ENCODE data around the gene GPR152. TPM values are rescaled to one million over a fixed set of nuclear protein-coding genes. Genes with fewer than 3 reads are reported as not detected.

The GPR152 gene
- polyA plus RNA-seq, 2 of the 4 experiments (the other 2 are of a cell fraction) = not detected

GRCh38 chr11:67421430-67422031 lies 31.0 kb downstream of the GPR152 start:
- Histone ChIP-seq H3K9me3 (no peaks in the 10 kb centered on the region), H3K4me3 (peak overlapping the region; percentile 57), H3K27ac (peak overlapping the region in 1 of 2 experiments; percentile 90; a peak in 3 of 6 replicates), H3K4me2 (peak overlapping the region; percentile 97), H3K4me1 (peaks cover 19% of the 10 kb centered on the region)
- ChIA-PET CTCF (interaction anchor here (1.2 to 4.2 kb wide), 2 partner anchors 19 to 35 kb away, joined by 4 to 30 read pairs; partner anchors contain the start of genes PPP1CA and TBC1D10C), POLR2A (interaction anchor here (0.7 to 1.7 kb wide), 5 partner anchors 10 to 133 kb away, joined by 3 to 12 read pairs (median 5); partner anchors contain the start of genes AIP, ANKRD13D, POLD4 and PPP1CA)
- no peak for FAIRE-seq
- 67% methylated on average over 22 of the region's 22 CpGs for WGBS (ENCODE audit: missing lambda C conversion rate)
- peak; percentile 7 to 55; a peak in 5 of 6 replicates for ATAC-seq
- TF ChIP-seq RARB (CRISPR knock-in tag; IDR thresholded peaks at IDR 0.05) = no peak
- no peak for TF ChIP-seq MYC (IDR thresholded peaks at IDR 0.05; ENCODE audit: borderline replicate concordance, low read length)
- TF ChIP-seq, protein P1, sequence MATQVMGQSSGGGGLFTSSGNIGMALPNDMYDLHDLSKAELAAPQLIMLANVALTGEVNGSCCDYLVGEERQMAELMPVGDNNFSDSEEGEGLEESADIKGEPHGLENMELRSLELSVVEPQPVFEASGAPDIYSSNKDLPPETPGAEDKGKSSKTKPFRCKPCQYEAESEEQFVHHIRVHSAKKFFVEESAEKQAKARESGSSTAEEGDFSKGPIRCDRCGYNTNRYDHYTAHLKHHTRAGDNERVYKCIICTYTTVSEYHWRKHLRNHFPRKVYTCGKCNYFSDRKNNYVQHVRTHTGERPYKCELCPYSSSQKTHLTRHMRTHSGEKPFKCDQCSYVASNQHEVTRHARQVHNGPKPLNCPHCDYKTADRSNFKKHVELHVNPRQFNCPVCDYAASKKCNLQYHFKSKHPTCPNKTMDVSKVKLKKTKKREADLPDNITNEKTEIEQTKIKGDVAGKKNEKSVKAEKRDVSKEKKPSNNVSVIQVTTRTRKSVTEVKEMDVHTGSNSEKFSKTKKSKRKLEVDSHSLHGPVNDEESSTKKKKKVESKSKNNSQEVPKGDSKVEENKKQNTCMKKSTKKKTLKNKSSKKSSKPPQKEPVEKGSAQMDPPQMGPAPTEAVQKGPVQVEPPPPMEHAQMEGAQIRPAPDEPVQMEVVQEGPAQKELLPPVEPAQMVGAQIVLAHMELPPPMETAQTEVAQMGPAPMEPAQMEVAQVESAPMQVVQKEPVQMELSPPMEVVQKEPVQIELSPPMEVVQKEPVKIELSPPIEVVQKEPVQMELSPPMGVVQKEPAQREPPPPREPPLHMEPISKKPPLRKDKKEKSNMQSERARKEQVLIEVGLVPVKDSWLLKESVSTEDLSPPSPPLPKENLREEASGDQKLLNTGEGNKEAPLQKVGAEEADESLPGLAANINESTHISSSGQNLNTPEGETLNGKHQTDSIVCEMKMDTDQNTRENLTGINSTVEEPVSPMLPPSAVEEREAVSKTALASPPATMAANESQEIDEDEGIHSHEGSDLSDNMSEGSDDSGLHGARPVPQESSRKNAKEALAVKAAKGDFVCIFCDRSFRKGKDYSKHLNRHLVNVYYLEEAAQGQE (IDR thresholded peaks at IDR 0.05) = no peak
- TF ChIP-seq, protein P2, sequence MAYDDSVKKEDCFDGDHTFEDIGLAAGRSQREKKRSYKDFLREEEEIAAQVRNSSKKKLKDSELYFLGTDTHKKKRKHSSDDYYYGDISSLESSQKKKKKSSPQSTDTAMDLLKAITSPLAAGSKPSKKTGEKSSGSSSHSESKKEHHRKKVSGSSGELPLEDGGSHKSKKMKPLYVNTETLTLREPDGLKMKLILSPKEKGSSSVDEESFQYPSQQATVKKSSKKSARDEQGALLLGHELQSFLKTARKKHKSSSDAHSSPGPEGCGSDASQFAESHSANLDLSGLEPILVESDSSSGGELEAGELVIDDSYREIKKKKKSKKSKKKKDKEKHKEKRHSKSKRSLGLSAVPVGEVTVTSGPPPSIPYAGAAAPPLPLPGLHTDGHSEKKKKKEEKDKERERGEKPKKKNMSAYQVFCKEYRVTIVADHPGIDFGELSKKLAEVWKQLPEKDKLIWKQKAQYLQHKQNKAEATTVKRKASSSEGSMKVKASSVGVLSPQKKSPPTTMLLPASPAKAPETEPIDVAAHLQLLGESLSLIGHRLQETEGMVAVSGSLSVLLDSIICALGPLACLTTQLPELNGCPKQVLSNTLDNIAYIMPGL (CRISPR knock-in tag; IDR thresholded peaks at IDR 0.05; ENCODE audit: borderline replicate concordance) = no peak
- no peak for TF ChIP-seq MAFK (IDR thresholded peaks at IDR 0.05; ENCODE audit: partially characterized antibody)
- no peak for TF ChIP-seq TP53 (CRISPR knock-in tag; IDR thresholded peaks at IDR 0.05)
- TF ChIP-seq JUNB (IDR thresholded peaks at IDR 0.05) = no peak
- no peak for TF ChIP-seq POLR2AphosphoS2 (conservative IDR thresholded peaks at IDR 0.05; ENCODE audit: low read length)
- no peak for TF ChIP-seq KDM5A (IDR thresholded peaks at IDR 0.05)
- no peak for TF ChIP-seq JUN (IDR thresholded peaks at IDR 0.05)
- TF ChIP-seq NR3C1 (IDR thresholded peaks at IDR 0.05) = no peak
- no peak for TF ChIP-seq HEYL (CRISPR knock-in tag; IDR thresholded peaks at IDR 0.05)
- TF ChIP-seq ZSCAN20 (CRISPR knock-in tag; IDR thresholded peaks at IDR 0.05) = no peak
- no peak for TF ChIP-seq HES2 (IDR thresholded peaks at IDR 0.05)
- no peak for TF ChIP-seq GATA3 (IDR thresholded peaks at IDR 0.05; ENCODE audit: borderline replicate concordance)
- no peak for TF ChIP-seq NPAS2 (CRISPR knock-in tag; IDR thresholded peaks at IDR 0.05; ENCODE audit: borderline replicate concordance)
- peak in 1 of 2 experiments; percentile 41 for DNase-seq (ENCODE audit: low read depth in 1 of 2, low spot score in 1 of 2)

- POLR2A ChIA-PET = interaction anchor here (0.7 to 1.7 kb wide), 5 partner anchors 9 to 132 kb away, joined by 3 to 12 read pairs (median 5); partner anchors contain the start of genes AIP, ANKRD13D, POLD4 and PPP1CA
These were observed 31.7 kb downstream of the GPR152 start for GRCh38 chr11:67420646-67421429.

More at GRCh38 chr11:67420646-67421429, 31.7 kb downstream of the GPR152 start:
- no peak for FAIRE-seq
- Histone ChIP-seq H3K4me2 (peak overlapping the region; percentile 97), H3K4me3 (peak overlapping the region; percentile 57), H3K4me1 (peaks cover 26% of the 10 kb centered on the region), H3K9me3 (no peaks in the 10 kb centered on the region), H3K27ac (peak overlapping the region; percentile 75 to 90)
- CTCF ChIA-PET = interaction anchor here (0.6 to 4.2 kb wide), 5 partner anchors 16 to 74 kb away, joined by 3 to 30 read pairs (median 4); partner anchors contain the start of genes PPP1CA and TBC1D10C
- DNase-seq (ENCODE audit: low read depth in 1 of 2, low spot score in 1 of 2) = peak; percentile 80 to 92
- WGBS (ENCODE audit: missing lambda C conversion rate) = 1% methylated on average over 12 of the region's 97 CpGs
- peak; percentile 68 to 89 for ATAC-seq
- no peak for TF ChIP-seq NR3C1 (IDR thresholded peaks at IDR 0.05)
- TF ChIP-seq, protein P3, sequence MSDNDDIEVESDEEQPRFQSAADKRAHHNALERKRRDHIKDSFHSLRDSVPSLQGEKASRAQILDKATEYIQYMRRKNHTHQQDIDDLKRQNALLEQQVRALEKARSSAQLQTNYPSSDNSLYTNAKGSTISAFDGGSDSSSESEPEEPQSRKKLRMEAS (IDR thresholded peaks at IDR 0.05) = peak; percentile 47; the same call in 1 of the 2 replicates
- no peak for TF ChIP-seq FOSL2 (IDR thresholded peaks at IDR 0.05)
- TF ChIP-seq FOSL2 (CRISPR knock-in tag; IDR thresholded peaks at IDR 0.05) = no peak
- 0 out of 2 replicates have a peak, but pooled peaks have one; percentile 66 for TF ChIP-seq HOXB5 (CRISPR knock-in tag; IDR thresholded peaks at IDR 0.05)
- no peak for TF ChIP-seq RCOR1 (IDR thresholded peaks at IDR 0.05; ENCODE audit: low read depth, low read length)
- peak in 1 of 2 experiments; percentile 64; a peak in 2 of 5 replicates for TF ChIP-seq JUN (IDR thresholded peaks at IDR 0.05)
- peak; percentile 61 for TF ChIP-seq POLR2A (IDR thresholded peaks at IDR 0.05; ENCODE audit: low read length)
- no peak for TF ChIP-seq CBX2 (IDR thresholded peaks at IDR 0.05; ENCODE audit: borderline replicate concordance, low read depth)
- no peak for TF ChIP-seq FOXS1 (CRISPR knock-in tag; IDR thresholded peaks at IDR 0.05)
- no peak for TF ChIP-seq ATOH8 (CRISPR knock-in tag; IDR thresholded peaks at IDR 0.05; ENCODE audit: low read depth)
- no peak for TF ChIP-seq JUNB (IDR thresholded peaks at IDR 0.05)
- no peak for TF ChIP-seq BCL3 (IDR thresholded peaks at IDR 0.05)
- no peak for TF ChIP-seq RFX5 (IDR thresholded peaks at IDR 0.05)
- TF ChIP-seq CBX8 (IDR thresholded peaks at IDR 0.05) = no peak
- peak; percentile 36 for TF ChIP-seq MAFK (IDR thresholded peaks at IDR 0.05; ENCODE audit: partially characterized antibody)
- no peak for TF ChIP-seq ZSCAN20 (CRISPR knock-in tag; IDR thresholded peaks at IDR 0.05)

All from A549 (cell line).